Neural progenitor cell (in vitro differentiated cells): ENCODE measurements around the gene METRN. TPM values are rescaled to one million over a fixed set of nuclear protein-coding genes. Genes with fewer than 3 reads are reported as not detected.
A peak's percentile ranks its signal among the peaks of the same experiment; 100 is the strongest.

Source experiments
- DNase-seq: peaks from one replicate; pipeline ENCODE4 v3.0.0-alpha.2; 2016; ENCODE audit warnings: low spot score
- H2AFZ ChIP-seq: fragments of 200-600 bp; sonication (generic); replicated peaks from 2 replicates; pipeline ENCODE4 v1.6.1; 2016; ENCODE audit warnings: antibody characterized with exemption
- H3F3A ChIP-seq: fragments of 200-600 bp; sonication (generic); 2 replicates; pipeline ENCODE4 v1.6.1; 2016; ENCODE audit warnings: antibody characterized with exemption, low read depth
- H3K27ac ChIP-seq: fragments of 200-600 bp; sonication (generic); 2 replicates; pipeline ENCODE4 v1.5.1; 2016; ENCODE audit warnings: mild to moderate bottlenecking
- H3K27me3 ChIP-seq: fragments of 200-600 bp; sonication (generic); 2 replicates; pipeline ENCODE4 v1.6.1; 2016; ENCODE audit warnings: mild to moderate bottlenecking, moderate library complexity
- H3K36me3 ChIP-seq: fragments of 200-600 bp; sonication (generic); 2 replicates; pipeline ENCODE4 v1.5.1; 2016
- H3K4me1 ChIP-seq: fragments of 200-600 bp; sonication (generic); 2 replicates; pipeline ENCODE4 v1.6.1; 2016; ENCODE audit warnings: mixed run types
- H3K4me2 ChIP-seq: fragments of 200-600 bp; sonication (generic); 2 replicates; pipeline ENCODE4 v1.6.1; 2016
- H3K4me3 ChIP-seq: fragments of 200-600 bp; sonication (generic); 2 replicates; pipeline ENCODE4 v1.5.1; 2016
- H3K79me2 ChIP-seq: fragments of 200-600 bp; sonication (generic); 2 replicates; pipeline ENCODE4 v1.6.1; 2016; ENCODE audit warnings: low read depth
- H3K9ac ChIP-seq: fragments of 200-600 bp; sonication (generic); 2 replicates; pipeline ENCODE4 v1.6.1; 2016
- H3K9me3 ChIP-seq: fragments of 200-600 bp; sonication (generic); 2 replicates; pipeline ENCODE4 v1.5.1; 2016; ENCODE audit warnings: low read depth
- H4K20me1 ChIP-seq: fragments of 200-600 bp; sonication (generic); 2 replicates; pipeline ENCODE4 v1.6.1; 2016; ENCODE audit warnings: low read depth
- H3K27ac Mint-ChIP-seq: 3 replicates; pipeline ENCODE4 v1.8.0; 2021; ENCODE audit warnings: mixed read lengths
- H3K27me3 Mint-ChIP-seq: 2 replicates; pipeline ENCODE4 v1.8.0; 2022; ENCODE audit warnings: low read depth, mild to moderate bottlenecking, inconsistent platforms, moderate library complexity, mixed read lengths; ENCODE audit not compliant: insufficient read depth
- H3K36me3 Mint-ChIP-seq: 3 replicates; pipeline ENCODE4 v1.8.0; 2021; ENCODE audit warnings: mixed read lengths
- H3K4me1 Mint-ChIP-seq: 3 replicates; pipeline ENCODE4 v1.8.0; 2021; ENCODE audit warnings: mixed read lengths
- H3K4me3 Mint-ChIP-seq: 3 replicates; pipeline ENCODE4 v1.8.0; 2021; ENCODE audit warnings: mild to moderate bottlenecking, moderate library complexity, mixed read lengths
- H3K9me3 Mint-ChIP-seq: 3 replicates; pipeline ENCODE4 v1.8.0; 2020; ENCODE audit warnings: mixed read lengths
- EZH2 ChIP-seq: fragments of 200-600 bp; sonication (generic); IDR thresholded peaks from 2 replicates; pipeline ENCODE4 v1.6.1; 2017; ENCODE audit warnings: antibody characterized with exemption, mild to moderate bottlenecking, moderate library complexity
- EZH2phosphoT487 ChIP-seq: fragments of 200-600 bp; sonication (generic); IDR thresholded peaks from 2 replicates; pipeline ENCODE4 v1.6.1; 2017; ENCODE audit warnings: antibody characterized with exemption
- total RNA-seq: library from RNA; depleted of rRNA; stranded (reverse); fragments of >200 nt; gene quantifications from 2 replicates; pipeline ENCODE4 v1.2.3, GENCODE V29; 2015; ENCODE audit warnings: low replicate concordance
- TF ChIP-seq, protein P1 (sequence below): fragments of 200-600 bp; sonication (generic); IDR thresholded peaks from 2 replicates; pipeline ENCODE4 v1.5.1; 2017; ENCODE audit warnings: antibody characterized with exemption, mild to moderate bottlenecking

METRN gene
- total RNA-seq, 1 donor from 2014 or later, result 24.3 TPM

DNA sequence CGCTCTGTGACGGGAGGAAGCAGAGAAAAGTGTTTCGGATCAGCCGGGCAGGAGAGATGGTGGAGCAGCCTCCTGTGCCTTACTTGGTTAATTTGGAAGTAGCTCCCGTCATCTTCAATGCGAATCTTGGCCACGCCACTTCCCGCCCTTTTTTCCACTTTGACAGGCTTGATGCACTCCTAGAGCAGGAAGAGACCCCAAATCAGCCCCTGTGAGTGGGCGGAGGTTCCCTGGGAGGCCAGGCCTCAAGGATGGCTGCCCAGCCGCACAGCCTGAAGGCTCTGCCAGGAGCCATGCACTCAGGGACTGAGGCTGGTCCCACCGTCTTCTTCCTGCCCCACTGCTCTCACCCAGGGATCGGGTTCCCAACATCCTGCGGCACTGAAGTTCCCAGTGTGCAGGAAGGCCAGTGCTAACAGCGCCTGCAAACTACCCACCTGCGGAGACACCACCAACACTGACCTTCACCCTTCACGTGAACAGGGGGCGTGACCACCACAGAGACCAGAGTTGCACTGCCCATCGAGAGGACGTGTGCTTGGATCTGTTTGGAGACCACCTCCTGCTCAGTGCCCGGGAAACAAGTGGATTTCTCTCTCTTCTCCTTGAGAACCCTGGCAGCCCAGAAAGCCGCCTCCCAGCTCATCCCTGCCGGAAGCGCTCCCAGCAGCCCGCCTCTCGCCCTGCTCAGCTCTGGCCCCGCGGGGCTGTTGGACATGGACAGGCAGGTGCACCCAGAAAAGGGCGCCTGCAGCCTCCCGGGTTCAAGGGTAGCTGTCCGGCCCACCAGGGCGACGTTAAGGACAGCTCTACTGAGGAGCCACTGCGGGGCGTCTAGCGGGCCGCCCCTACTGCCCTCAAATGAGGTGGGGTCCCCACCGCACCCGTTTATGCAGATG is 24.9 kb downstream of the METRN start:
- H4K20me1 ChIP-seq, result no peaks in the 10 kb centered on the region
- H3K4me1 ChIP-seq, result peaks cover 5% of the 10 kb centered on the region
- Mint-ChIP-seq H3K4me3 (peak overlapping the region; percentile 85), H3K36me3 (peaks cover 5% of the 10 kb centered on the region), H3K4me1 (peaks cover 8% of the 10 kb centered on the region), H3K9me3 (no peaks in the 10 kb centered on the region), H3K27me3 (peaks cover 3% of the 10 kb centered on the region), H3K27ac (no peak overlapping the region)
- no peak for DNase-seq
- peak overlapping the region; percentile 98 for H3K4me2 ChIP-seq
- H3K36me3 ChIP-seq, result no peaks in the 10 kb centered on the region
- H3K27ac ChIP-seq, result no peak overlapping the region
- no peaks in the 10 kb centered on the region for H3K9me3 ChIP-seq
- H3K4me3 ChIP-seq, result peak overlapping the region; percentile 95
- H3F3A ChIP-seq, result peaks cover 4% of the 10 kb centered on the region
- H3K27me3 ChIP-seq, result no peaks in the 10 kb centered on the region
- H3K9ac ChIP-seq, result peak overlapping the region; percentile 71
- peaks cover 8% of the 10 kb centered on the region for H3K79me2 ChIP-seq
- H2AFZ ChIP-seq, result peak overlapping the region; percentile 36
- TF ChIP-seq EZH2phosphoT487 (no peak), EZH2 (no peak)
- TF ChIP-seq, protein P1, sequence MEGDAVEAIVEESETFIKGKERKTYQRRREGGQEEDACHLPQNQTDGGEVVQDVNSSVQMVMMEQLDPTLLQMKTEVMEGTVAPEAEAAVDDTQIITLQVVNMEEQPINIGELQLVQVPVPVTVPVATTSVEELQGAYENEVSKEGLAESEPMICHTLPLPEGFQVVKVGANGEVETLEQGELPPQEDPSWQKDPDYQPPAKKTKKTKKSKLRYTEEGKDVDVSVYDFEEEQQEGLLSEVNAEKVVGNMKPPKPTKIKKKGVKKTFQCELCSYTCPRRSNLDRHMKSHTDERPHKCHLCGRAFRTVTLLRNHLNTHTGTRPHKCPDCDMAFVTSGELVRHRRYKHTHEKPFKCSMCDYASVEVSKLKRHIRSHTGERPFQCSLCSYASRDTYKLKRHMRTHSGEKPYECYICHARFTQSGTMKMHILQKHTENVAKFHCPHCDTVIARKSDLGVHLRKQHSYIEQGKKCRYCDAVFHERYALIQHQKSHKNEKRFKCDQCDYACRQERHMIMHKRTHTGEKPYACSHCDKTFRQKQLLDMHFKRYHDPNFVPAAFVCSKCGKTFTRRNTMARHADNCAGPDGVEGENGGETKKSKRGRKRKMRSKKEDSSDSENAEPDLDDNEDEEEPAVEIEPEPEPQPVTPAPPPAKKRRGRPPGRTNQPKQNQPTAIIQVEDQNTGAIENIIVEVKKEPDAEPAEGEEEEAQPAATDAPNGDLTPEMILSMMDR, result no peak

DNA sequence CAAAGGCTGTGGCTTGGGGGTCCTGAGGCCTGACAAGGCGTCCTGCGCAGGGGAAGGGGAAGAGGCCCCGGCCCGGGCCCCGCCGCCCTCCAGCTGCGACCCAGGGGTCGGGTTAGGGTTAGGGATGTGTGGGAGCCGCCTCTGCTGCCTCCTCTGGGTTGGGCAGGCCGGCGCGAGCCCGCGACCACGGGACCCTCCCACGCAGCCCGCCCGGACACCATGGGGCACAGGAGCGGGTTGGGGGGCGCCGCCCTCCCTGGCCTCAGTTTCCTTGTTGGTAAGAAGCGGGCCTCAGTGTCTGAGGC is 25.5 kb downstream of the METRN start:
- Histone ChIP-seq H3K36me3 (no peaks in the 10 kb centered on the region), H3K27ac (no peak overlapping the region), H3F3A (peaks cover 4% of the 10 kb centered on the region), H3K4me1 (peaks cover 5% of the 10 kb centered on the region), H3K79me2 (peaks cover 8% of the 10 kb centered on the region), H3K9ac (peak overlapping the region; percentile 71), H4K20me1 (no peaks in the 10 kb centered on the region), H2AFZ (peak overlapping the region; percentile 36), H3K27me3 (no peaks in the 10 kb centered on the region), H3K9me3 (no peaks in the 10 kb centered on the region), H3K4me2 (peak overlapping the region; percentile 98), H3K4me3 (peak overlapping the region; percentile 95)
- peak; percentile 35 for DNase-seq
- H3K27ac Mint-ChIP-seq, result no peak overlapping the region
- peak overlapping the region; percentile 85 for H3K4me3 Mint-ChIP-seq
- H3K27me3 Mint-ChIP-seq, result peaks cover 3% of the 10 kb centered on the region
- TF ChIP-seq EZH2phosphoT487 (no peak), EZH2 (no peak)
- TF ChIP-seq, protein P1, result no peak
- peaks cover 8% of the 10 kb centered on the region for H3K4me1 Mint-ChIP-seq
- H3K36me3 Mint-ChIP-seq, result peaks cover 2% of the 10 kb centered on the region
- H3K9me3 Mint-ChIP-seq, result no peaks in the 10 kb centered on the region

DNA sequence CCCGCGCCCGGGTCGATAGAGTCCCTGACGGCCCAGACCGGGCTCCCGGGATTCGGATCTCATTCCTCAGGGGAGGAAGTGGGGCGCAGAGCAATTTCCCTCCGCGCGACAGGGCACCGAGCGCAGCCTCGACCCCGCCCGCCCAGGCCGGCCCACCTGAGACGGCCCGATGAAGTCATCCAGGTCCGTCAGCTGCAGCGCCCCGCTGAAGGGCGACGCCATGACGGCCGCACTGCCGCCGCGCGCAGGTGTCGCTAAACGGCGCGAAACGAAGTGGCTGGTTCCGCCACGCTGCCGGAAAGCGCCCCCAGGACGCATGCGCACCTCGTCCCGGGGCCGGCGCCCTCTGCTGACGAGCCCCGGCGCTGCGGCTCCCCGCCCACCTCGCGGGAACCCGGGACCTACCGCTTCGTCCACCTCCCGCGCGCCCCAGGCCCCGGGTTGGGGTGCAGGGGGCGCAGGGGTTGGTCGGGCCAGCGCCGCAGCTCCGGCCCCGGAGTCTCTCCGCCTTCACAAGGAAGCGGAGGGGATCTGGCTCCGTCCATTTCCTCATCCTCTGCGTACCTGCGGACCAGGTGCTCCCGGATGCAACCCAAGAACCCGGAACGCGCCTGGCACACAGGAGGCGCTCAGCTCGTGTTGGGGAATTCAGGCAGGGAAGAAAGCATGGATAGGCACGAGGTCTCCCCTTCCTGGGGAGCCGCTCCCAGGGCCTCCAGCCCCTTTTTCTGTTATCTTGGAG is 26.0 kb downstream of the METRN start, which contains the start of gene CIAO3:
CIAO3 (minus strand) TSS at position 234 of the 742 bp plus-strand sequence; CDS start at position 222, 12 bp downstream.
- H3K79me2 ChIP-seq, result peaks cover 8% of the 10 kb centered on the region
- H3K27ac ChIP-seq, result no peak within 1 kb of the TSS
- Mint-ChIP-seq H3K27ac (no peak within 1 kb of the TSS), H3K4me3 (peak within 1 kb of the TSS; percentile 90), H3K36me3 (peaks cover 2% of the 10 kb centered on the region), H3K27me3 (peaks cover 3% of the 10 kb centered on the region), H3K4me1 (peaks cover 8% of the 10 kb centered on the region), H3K9me3 (no peaks in the 10 kb centered on the region)
- peak; percentile 97 for DNase-seq
- peak within 1 kb of the TSS; percentile 98 for H3K4me2 ChIP-seq
- peaks cover 5% of the 10 kb centered on the region for H3K4me1 ChIP-seq
- no peaks in the 10 kb centered on the region for H3K36me3 ChIP-seq
- H3K4me3 ChIP-seq, result peak within 1 kb of the TSS; percentile 95
- TF ChIP-seq, protein P1, result peak; percentile 89
- no peak for TF ChIP-seq EZH2
- no peaks in the 10 kb centered on the region for H3K27me3 ChIP-seq
- peaks cover 4% of the 10 kb centered on the region for H3F3A ChIP-seq
- H3K9me3 ChIP-seq, result no peaks in the 10 kb centered on the region
- H2AFZ ChIP-seq, result peak within 1 kb of the TSS; percentile 83
- H4K20me1 ChIP-seq, result no peaks in the 10 kb centered on the region
- H3K9ac ChIP-seq, result peak within 1 kb of the TSS; percentile 71
